AG09319 (cell line): Measurements from ENCODE around the gene CCDC83.
"Not testable (repeated sequence)": the region's sequence is repeated elsewhere in the genome, so short reads cannot be mapped to it uniquely, and the experiment has no call there.

Experiments
- DNase-seq: peaks from one replicate; pipeline ENCODE4 v3.0.0-alpha.2; 2010; ENCODE audit warnings: low read depth; ENCODE audit errors: extremely low read depth
- CTCF ChIP-seq: IDR thresholded peaks from 2 replicates; pipeline ENCODE4 v1.5.1; 2011; ENCODE audit warnings: low read depth, mild to moderate bottlenecking, inconsistent platforms, low read length, moderate library complexity

Gene CCDC83

GRCh38 chr11:85946221-85946620 is 91.0 kb downstream of the CCDC83 start:
- no peak for DNase-seq
- TF ChIP-seq CTCF: no peak

- TF ChIP-seq CTCF: no peak
- DNase-seq: peak; percentile 80
Measured at GRCh38 chr11:85947431-85948272, 92.5 kb downstream of the CCDC83 start.

GRCh38 chr11:85948884-85949283 is 93.7 kb downstream of the CCDC83 start:
- TF ChIP-seq CTCF: no peak
- DNase-seq: no peak

- no peak for TF ChIP-seq CTCF
- no peak for DNase-seq
Measured at GRCh38 chr11:85949798-85950197, 94.6 kb downstream of the CCDC83 start.

GRCh38 chr11:85950317-85951048 is 95.3 kb downstream of the CCDC83 start:
- TF ChIP-seq CTCF: no peak
- DNase-seq: no peak

GRCh38 chr11:85951049-85951405 is 95.8 kb downstream of the CCDC83 start:
- no peak for DNase-seq
- no peak for TF ChIP-seq CTCF

GRCh38 chr11:85951428-85952107 is 96.4 kb downstream of the CCDC83 start:
- no peak for DNase-seq
- TF ChIP-seq CTCF: no peak

GRCh38 chr11:85952108-85952485 is 96.9 kb downstream of the CCDC83 start:
- not testable (repeated sequence) for DNase-seq
